Occipital lobe (tissue), 2 donors: Measurements from ENCODE around the gene HMG20A. TPM values are rescaled to one million over a fixed set of nuclear protein-coding genes. Genes with fewer than 3 reads are reported as not detected.
"Not testable (repeated sequence)": the region's sequence is repeated elsewhere in the genome, so short reads cannot be mapped to it uniquely, and the experiment has no call there.

Source experiments
- DNase-seq: peaks from one replicate; lab custom pipeline; 2025; lab: John Stamatoyannopoulos, UW
- total RNA-seq: library from RNA; depleted of rRNA; stranded (reverse); fragments of >200 nt; gene quantifications from one replicate; pipeline ENCODE4 v1.2.3, GENCODE V29; 2014

The HMG20A gene
- total RNA-seq: 41.6 TPM

- DNase-seq: peak; percentile 59
These were observed at the start of gene HMG20A for GRCh38 chr15:77420610-77421369. TSS of gene HMG20A (plus strand) at chr15:77420888. CDS start at chr15:77458408, 37,520 bp downstream.

- no peak for DNase-seq
These were observed 48.7 kb upstream of the HMG20A start for GRCh38 chr15:77371850-77372563.

GRCh38 chr15:77373441-77373840, 47.2 kb upstream of the HMG20A start:
- DNase-seq: no peak

- DNase-seq: no peak
These were observed 45.6 kb upstream of the HMG20A start for GRCh38 chr15:77375133-77375532.

GRCh38 chr15:77376770-77377169, 43.9 kb upstream of the HMG20A start:
- no peak for DNase-seq

GRCh38 chr15:77380033-77380432, 40.7 kb upstream of the HMG20A start:
- DNase-seq: no peak

GRCh38 chr15:77384086-77384485, 36.6 kb upstream of the HMG20A start:
- no peak for DNase-seq

- DNase-seq: no peak
These were observed 35.9 kb upstream of the HMG20A start for GRCh38 chr15:77384589-77385359.

- no peak for DNase-seq
These were observed 34.1 kb upstream of the HMG20A start for GRCh38 chr15:77386626-77387025.

GRCh38 chr15:77387365-77388105, 33.2 kb upstream of the HMG20A start:
- DNase-seq: no peak

GRCh38 chr15:77391372-77391951, 29.2 kb upstream of the HMG20A start:
- DNase-seq: no peak

GRCh38 chr15:77392762-77393470, 27.8 kb upstream of the HMG20A start:
- no peak for DNase-seq

- DNase-seq: no peak
These were observed 27.2 kb upstream of the HMG20A start for GRCh38 chr15:77393471-77393840.

- DNase-seq: no peak
These were observed 25.5 kb upstream of the HMG20A start for GRCh38 chr15:77395013-77395774.

GRCh38 chr15:77396692-77397091, 24.0 kb upstream of the HMG20A start:
- no peak for DNase-seq

GRCh38 chr15:77398927-77399326, 21.8 kb upstream of the HMG20A start:
- DNase-seq: no peak

- DNase-seq: no peak
These were observed 20.4 kb upstream of the HMG20A start for GRCh38 chr15:77400258-77400657.

GRCh38 chr15:77402740-77403379, 17.8 kb upstream of the HMG20A start:
- DNase-seq: no peak

- not testable (repeated sequence) for DNase-seq
These were observed 14.4 kb upstream of the HMG20A start for GRCh38 chr15:77406173-77406759.
